Fibroblast of lung (primary cell): ENCODE measurements around the gene AKR7A3.

Experiments used
- CTCF ChIP-seq, 2 donors: IDR thresholded peaks in 1 of 2; conservative IDR thresholded peaks in 1 of 2; 1 replicate in 1 of 2; 2 replicates in 1 of 2; pipeline ENCODE4 v1.5.1; 2011 to 2012; ENCODE audit warnings: low read length in 2 of 2, control low read depth in 1 of 2, inconsistent platforms in 1 of 2, low read depth in 1 of 2, mild to moderate bottlenecking in 1 of 2
- EZH2 ChIP-seq: IDR thresholded peaks from 2 replicates; pipeline ENCODE4 v1.5.1; 2012; ENCODE audit warnings: low read length, control low read depth, mild to moderate bottlenecking; ENCODE audit errors: missing control alignments

GRCh38 chr1:19327736-19328135 lies 39.2 kb upstream of the AKR7A3 start:
- no peak for TF ChIP-seq EZH2
- no peak for TF ChIP-seq CTCF (conservative IDR thresholded peaks at IDR 0.05 in 1 of 2, IDR thresholded peaks at IDR 0.05 in 1 of 2; ENCODE audit: low read depth in 1 of 2, low read length in 2 of 2)
